ENCODE measurements around the gene GSTM5.
"Not testable (repeated sequence)": the region's sequence is repeated elsewhere in the genome, so short reads cannot be mapped to it uniquely, and the experiment has no call there.

Gene GSTM5

GRCh38 chr1:109728870-109729269 lies 16.8 kb downstream of the GSTM5 start:
- DNase-seq (ENCODE audit: low spot score): no peak

- no peak for DNase-seq (ENCODE audit: low spot score)
These were observed 18.6 kb downstream of the GSTM5 start for GRCh38 chr1:109730666-109731065.

GRCh38 chr1:109732390-109732881 lies 20.4 kb downstream of the GSTM5 start:
- DNase-seq (ENCODE audit: low spot score): no peak

GRCh38 chr1:109733236-109733870 lies 21.3 kb downstream of the GSTM5 start:
- no peak for DNase-seq (ENCODE audit: low spot score)

DNA sequence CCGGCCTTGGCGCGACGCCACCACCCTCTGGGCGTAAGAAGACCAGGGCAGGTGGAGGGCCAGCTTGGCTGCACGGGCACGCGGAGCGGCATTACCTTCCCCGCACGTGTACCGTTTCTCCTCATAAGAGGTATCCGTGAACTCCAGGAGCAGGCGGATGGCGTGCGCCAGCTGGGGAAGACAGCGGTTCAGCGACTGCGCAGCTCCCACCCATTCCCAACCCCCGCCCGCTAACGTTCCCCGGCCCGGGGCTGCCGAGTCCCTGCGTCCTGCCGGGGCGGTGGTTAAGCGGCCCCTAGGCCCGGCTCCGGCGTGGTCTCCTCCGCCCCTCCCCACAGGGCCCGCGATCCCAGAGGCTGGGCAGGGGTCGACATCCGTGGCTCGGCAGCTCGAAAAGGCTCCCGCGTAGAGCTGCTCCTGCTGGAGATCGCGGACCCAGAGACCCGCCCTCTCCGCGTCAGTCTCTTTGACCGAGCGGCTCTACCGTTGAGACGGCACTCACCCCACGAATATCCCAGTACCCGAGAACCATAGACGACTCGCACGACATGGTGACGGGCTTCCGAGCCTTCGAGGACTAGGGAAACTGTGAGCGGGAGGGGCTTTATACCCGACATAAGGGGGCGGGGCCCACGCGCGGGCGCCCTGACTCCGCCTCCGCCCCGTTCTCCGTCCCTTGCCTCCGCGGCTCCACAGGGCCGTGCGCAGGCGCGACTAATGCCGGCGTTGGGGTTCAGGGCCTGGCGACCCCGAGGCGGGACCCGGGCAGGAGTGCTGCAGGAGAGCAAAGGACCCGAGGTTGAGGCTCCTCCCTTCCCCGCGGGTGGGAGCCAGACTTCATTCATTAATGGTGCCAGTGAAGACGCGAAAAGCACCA lies 27.9 kb downstream of the GSTM5 start:
- DNase-seq (ENCODE audit: low spot score): peak; percentile 27

GRCh38 chr1:109740615-109741373 lies 28.7 kb downstream of the GSTM5 start, which contains the start of gene GSTM3:
Gene GSTM3, minus strand, starts transcription at chr1:109741038. Its CDS starts 751 bp downstream, at chr1:109740287.
- DNase-seq (ENCODE audit: low spot score): no peak

DNA sequence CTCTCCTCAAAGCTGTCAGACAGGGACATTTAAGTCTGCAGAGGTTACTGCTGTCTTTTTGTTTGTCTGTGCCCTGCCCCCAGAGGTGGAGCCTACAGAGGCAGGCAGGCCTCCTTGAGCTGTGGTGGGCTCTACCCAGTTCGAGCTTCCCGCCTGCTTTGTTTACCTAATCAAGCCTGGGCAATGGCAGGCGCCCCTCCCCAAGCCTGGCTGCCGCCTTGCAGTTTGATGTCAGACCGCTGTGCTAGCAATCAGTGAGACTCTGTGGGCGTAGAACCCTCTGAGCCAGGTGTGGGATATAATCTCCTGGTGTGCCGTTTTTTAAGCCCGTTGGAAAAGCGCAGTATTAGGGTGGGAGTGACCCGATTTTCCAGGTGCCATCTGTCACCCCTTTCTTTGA lies 36.3 kb downstream of the GSTM5 start:
- DNase-seq (ENCODE audit: low spot score): not testable (repeated sequence)

DNA sequence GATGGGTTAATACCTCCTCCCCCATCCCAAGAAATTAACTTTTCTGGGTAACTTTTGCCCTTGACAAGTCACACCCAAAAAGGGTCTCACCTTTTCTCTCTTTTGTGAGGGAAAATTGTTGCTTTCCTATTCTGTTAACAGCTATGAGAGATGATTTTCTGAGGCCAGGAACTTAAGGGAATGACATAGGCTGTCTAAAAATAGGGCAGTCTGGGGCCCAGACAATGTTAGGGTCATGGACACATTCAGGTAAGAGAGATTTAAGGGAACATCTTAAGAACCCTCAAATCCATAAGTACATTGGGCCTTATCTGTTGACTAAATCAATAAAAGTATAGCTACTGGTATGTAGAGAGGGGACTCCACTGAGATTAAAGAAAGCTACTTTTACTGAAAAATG lies 37.2 kb downstream of the GSTM5 start:
- no peak for DNase-seq (ENCODE audit: low spot score)

DNA sequence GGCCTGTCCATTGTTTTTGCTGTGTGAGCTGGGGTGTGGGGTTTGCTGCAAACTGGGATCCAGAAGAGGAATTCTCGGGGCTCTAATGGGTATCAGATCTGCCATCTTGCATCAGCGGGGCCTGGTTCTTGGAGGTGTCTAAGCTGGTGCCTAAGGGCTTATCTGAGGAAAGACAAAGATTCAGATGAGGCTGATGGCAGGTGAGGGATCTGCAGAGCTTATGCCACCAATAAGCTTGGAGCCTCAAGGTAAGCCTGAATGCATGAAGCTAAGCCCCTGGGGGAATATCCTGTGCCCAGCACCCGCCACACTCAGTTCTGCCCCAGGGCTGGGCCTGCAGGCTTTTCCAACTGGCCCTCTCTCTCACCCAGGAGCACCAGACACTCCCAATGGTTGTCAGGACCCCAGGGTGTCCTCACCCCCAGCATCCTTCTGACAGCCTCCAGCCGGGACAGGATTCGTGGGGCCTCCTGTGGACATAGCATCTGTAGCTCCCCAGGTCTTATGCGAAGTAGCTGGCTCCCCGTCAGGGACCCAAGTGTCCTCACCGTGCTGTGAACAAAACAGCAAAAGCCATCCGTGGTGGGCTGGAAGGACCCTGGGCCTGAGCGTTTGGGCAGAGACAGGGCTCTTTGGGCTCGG lies 38.3 kb downstream of the GSTM5 start:
- no peak for DNase-seq (ENCODE audit: low spot score)

DNA sequence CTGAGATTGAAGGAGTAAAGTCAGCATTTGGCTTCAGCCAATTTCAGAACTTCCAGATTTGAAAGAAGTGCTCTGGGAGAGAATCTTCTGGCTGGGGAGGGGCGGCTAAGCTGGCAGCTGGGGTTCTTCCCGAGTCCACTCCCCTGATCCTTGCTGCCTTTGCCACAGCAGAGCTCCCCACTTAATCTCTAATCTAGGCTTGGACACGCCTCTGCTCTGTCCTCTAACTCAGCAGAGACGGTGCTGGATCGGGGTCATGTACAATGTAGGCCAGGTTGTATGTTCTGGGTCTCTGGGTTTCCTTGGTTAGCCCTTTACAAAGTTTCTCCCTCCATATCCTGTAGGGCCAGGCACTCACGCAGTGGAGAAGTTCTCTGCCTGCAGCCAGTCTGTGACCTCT lies 38.9 kb downstream of the GSTM5 start:
- DNase-seq (ENCODE audit: low spot score): no peak

DNA sequence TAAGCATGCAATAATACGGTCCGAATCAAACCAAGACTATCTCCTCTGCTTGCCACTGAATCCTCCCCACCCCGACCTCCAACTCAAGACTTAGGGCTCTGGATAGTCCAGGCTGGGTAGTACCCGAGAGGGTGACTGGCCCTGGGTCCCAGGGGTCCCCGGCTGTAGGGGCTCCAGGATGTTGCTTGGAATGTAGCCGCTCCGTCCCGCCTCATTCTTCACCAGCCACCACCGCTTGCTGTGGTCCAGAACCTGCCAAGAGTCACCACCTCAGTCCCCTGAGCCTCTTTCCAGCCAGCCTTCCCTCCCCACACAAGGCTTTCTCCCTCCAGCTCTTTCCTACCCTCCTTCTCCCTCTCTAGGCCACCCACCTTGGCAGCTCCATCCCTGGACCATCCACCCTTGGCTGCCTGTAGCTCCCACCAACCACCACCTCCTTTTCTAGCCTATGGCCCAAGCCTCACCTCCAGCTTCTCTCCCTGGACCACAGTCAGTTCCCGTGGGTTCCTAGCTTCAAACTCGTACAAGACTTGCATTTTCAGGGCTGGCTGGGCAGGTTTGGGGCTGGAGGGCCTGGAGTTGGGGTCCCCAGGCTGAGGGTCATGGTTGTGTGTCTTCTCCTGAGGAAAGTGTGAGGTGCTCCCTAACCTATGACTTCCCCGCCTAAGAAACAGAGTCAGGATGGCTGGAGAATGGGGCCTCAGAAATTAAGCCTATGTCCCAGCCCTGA lies 39.6 kb downstream of the GSTM5 start:
- DNase-seq (ENCODE audit: low spot score): no peak

GRCh38 chr1:109754738-109755137 lies 42.7 kb downstream of the GSTM5 start:
- DNase-seq (ENCODE audit: low spot score): no peak

DNA sequence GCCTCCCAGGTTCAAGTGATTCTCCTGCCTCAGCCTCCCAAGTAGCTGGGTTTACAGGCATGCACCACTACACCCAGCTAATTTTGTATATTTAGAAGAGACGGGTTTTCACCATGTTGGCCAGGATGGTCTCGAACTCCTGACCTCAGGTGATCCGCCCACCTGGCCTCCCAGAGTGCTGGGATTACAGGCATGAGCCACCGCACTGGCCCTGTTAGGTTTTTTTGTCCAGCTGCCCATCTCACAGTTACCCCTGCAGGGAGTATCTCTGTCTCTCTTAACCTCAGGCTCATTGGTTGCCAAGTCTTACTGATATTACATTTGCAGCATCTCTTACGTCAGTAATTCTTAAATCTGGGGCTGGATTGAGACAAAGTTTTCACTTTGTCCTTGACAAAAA lies 44.3 kb downstream of the GSTM5 start:
- not testable (repeated sequence) for DNase-seq (ENCODE audit: low spot score)

DNA sequence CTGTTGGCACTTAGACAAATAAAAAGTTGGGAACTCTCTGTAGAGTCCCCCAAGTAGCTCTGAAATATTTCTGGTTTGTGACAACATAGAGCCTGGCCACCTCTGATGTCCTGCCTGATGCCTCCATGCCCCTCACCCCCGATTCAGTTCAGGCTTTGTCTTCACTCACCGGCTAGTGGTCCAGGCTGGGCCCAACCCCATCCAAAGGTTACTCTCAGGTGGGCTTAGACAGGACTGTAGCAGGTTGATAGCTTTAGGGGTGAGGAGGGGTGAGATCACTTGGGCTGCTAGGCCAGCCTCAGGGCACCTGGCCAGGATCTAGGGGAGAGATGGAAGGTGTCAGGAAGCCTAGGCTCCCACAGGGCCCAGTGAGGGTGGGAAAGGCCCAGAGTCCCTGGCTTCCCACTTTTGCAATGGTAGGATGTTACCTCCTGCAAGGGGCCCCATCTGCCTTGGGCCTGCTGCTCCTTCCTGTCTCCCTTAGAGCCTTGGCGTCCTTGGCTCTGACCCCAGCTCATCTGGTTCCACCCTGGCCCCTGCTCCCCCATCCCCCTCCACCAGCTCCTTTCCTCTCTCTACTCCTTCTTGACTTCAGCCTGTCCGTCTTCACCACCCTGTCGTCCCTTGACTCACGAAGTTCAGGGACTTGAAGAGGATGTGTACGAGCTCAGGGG lies 44.9 kb downstream of the GSTM5 start:
- DNase-seq (ENCODE audit: low spot score): no peak

- no peak for DNase-seq (ENCODE audit: low spot score)
These were observed 46.1 kb downstream of the GSTM5 start for GRCh38 chr1:109757936-109758786.

DNA sequence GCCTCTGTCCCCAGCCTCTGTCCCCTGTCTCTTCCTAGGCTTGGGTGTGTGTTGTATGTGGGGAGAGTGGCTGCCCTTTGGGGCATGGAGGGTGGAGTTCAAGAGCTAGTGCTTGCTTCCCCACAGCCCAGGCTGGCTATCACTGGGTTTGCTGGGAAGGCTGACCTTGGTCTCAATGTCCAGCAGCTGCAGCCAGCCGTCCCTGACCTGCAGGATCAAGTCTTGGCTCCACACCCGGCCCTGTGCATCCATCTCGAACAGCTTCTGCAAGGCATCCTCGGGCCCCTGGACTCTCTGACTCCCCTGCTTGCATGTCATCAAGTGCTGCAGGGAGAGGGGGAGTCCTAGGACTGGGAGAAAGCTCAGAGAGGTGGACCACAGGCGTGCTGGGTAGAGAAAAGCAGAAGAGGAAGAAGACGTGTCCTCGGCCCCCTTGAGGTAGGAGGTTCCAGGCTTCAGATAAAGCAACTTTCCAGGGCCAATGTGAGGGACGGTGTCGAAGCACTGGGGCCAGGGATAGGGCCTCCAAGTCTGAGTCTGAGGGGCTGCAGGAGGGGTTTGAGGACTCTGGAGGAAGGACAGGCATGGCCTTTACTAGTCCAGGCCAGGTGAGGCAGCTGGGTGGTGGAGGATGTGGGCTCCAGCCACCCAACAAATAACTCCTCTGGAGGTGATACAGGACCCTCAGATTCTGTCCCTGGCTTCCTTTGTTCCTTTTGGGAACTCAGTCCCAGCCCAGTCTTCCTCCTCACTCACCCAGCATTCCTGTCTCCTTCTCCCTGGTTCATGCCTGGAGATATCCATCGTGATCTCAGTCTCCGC lies 47.7 kb downstream of the GSTM5 start:
- DNase-seq (ENCODE audit: low spot score): no peak

DNA sequence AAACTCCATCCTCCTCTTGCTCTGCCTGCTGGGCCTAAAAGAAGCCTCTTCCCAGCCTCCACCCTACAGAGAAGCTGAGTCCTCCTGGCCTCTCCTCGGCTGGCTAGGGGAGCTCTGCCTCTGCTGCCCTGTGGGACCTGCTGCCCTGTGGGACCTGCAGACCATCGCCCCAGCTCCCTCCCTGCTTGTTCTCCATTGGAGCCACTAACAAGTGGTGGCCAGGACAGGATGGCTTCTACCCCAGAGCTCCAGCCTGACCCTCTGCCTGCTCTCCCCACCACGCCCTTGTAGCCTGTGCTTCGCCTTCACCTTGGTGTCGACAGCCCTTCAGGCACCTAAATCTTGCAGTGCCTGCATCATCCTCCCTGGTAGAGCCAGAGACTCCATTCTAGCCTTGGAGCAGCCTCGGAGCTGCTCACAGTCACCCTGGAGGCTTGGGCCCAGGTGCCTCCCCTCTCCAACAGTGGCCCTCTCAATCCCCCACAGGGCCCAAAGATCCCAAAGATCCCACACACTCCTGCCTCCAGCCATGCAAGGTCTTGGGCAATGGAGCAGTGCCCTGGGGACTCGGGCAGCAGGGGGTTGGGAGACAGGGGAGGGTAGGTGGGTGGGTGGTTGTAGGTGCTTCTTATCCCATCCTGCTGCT lies 48.7 kb downstream of the GSTM5 start:
- no peak for DNase-seq (ENCODE audit: low spot score)
